ENCODE data around the gene TRIM54. TPM values are rescaled to one million over a fixed set of nuclear protein-coding genes. Genes with fewer than 3 reads are reported as not detected.

TRIM54 gene
- total RNA-seq, 2 experiments from 2014 or later: not detected

DNA sequence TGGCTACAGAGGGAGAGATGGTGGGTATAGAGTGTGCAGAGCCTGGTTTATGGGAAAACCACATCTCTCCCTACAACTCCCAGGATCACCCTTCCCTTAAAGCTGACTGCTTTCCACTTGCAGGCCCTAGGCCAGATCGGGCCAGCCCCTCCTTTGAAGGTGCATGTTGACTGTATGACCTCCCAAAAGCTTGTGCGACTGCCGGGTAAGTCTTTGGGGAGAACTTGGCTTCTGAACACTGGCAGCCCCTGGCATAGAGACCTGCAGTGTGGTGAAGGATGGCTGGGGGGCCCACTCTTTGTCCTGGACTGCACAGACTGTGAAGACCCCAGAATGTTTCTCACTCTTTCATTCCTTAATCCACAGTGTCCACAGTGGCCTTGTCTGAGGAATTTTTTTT is 45.6 kb upstream of the TRIM54 start:
- H3K27ac Mint-ChIP-seq: no peak overlapping the region
- H3K4me3 ChIP-seq (ENCODE audit: low read length): no peak overlapping the region
- intact Hi-C loops (cut with DNase I, micrococcal nuclease): no loop called here
- no peaks in the 10 kb centered on the region for H3K9me3 ChIP-seq (ENCODE audit: control insufficient read depth in 1 of 2, insufficient read depth in 1 of 2, low read length in 2 of 2)
- H3K4me1 Mint-ChIP-seq (ENCODE audit: low read depth): no peaks in the 10 kb centered on the region
- H3K9me3 Mint-ChIP-seq: no peaks in the 10 kb centered on the region
- no peak for TF ChIP-seq CTCF (IDR thresholded peaks at IDR 0.05)
- H3K36me3 ChIP-seq (ENCODE audit: insufficient read depth, low read length): peaks cover 91% of the 10 kb centered on the region
- no peak overlapping the region for H3K4me3 Mint-ChIP-seq
- H3K27me3 ChIP-seq (ENCODE audit: control insufficient read depth in 1 of 2, insufficient read depth in 2 of 2, low read length in 2 of 2): no peaks in the 10 kb centered on the region
- H3K4me1 ChIP-seq (ENCODE audit: insufficient read depth, low read length): peaks cover 1% of the 10 kb centered on the region
- no peaks in the 10 kb centered on the region for H3K27me3 Mint-ChIP-seq
- DNase-seq (no peak), ATAC-seq (ENCODE audit: poor library complexity) (no peak)
- H3K36me3 Mint-ChIP-seq (ENCODE audit: low read depth): peaks cover 94% of the 10 kb centered on the region
- ChIA-PET POLR2A (interaction anchor here (1.6 kb wide), 1 partner anchor 24 kb away, joined by 3 read pairs; the partner anchor contains the start of gene SLC5A6), CTCF (no interaction called here)
- H3K27ac ChIP-seq (ENCODE audit: low read depth in 1 of 2, low read length in 2 of 2): no peak overlapping the region

GRCh38 chr2:27237341-27237945 is 44.8 kb upstream of the TRIM54 start:
- H3K27me3 Mint-ChIP-seq: no peaks in the 10 kb centered on the region
- POLR2A ChIA-PET: interaction anchor here (1.6 kb wide), 1 partner anchor 25 kb away, joined by 3 read pairs; the partner anchor contains the start of gene SLC5A6
- ATAC-seq (ENCODE audit: poor library complexity) (no peak), DNase-seq (no peak)
- no peak overlapping the region for H3K4me3 ChIP-seq (ENCODE audit: low read length)
- H3K9me3 Mint-ChIP-seq: no peaks in the 10 kb centered on the region
- no peaks in the 10 kb centered on the region for H3K9me3 ChIP-seq (ENCODE audit: control insufficient read depth in 1 of 2, insufficient read depth in 1 of 2, low read length in 2 of 2)
- no peaks in the 10 kb centered on the region for H3K27me3 ChIP-seq (ENCODE audit: control insufficient read depth in 1 of 2, insufficient read depth in 2 of 2, low read length in 2 of 2)
- peaks cover 91% of the 10 kb centered on the region for H3K36me3 ChIP-seq (ENCODE audit: insufficient read depth, low read length)
- no peak overlapping the region for H3K27ac ChIP-seq (ENCODE audit: low read depth in 1 of 2, low read length in 2 of 2)
- CTCF ChIA-PET: no interaction called here
- peaks cover 9% of the 10 kb centered on the region for H3K4me1 ChIP-seq (ENCODE audit: insufficient read depth, low read length)
- no peak overlapping the region for H3K27ac Mint-ChIP-seq
- intact Hi-C loops (cut with DNase I, micrococcal nuclease): no loop called here
- TF ChIP-seq CTCF (IDR thresholded peaks at IDR 0.05): no peak
- H3K36me3 Mint-ChIP-seq (ENCODE audit: low read depth): peaks cover 93% of the 10 kb centered on the region
- H3K4me3 Mint-ChIP-seq: no peak overlapping the region
- H3K4me1 Mint-ChIP-seq (ENCODE audit: low read depth): peaks cover 4% of the 10 kb centered on the region

GRCh38 chr2:27238976-27239375 is 43.3 kb upstream of the TRIM54 start:
- intact Hi-C loops (cut with DNase I, micrococcal nuclease): no loop called here
- CTCF ChIA-PET: no interaction called here
- Mint-ChIP-seq H3K9me3 (no peaks in the 10 kb centered on the region), H3K27ac (no peak overlapping the region), H3K4me3 (no peak overlapping the region), H3K27me3 (no peaks in the 10 kb centered on the region), H3K4me1 (ENCODE audit: low read depth) (peaks cover 4% of the 10 kb centered on the region), H3K36me3 (ENCODE audit: low read depth) (peaks cover 92% of the 10 kb centered on the region)
- H3K36me3 ChIP-seq (ENCODE audit: insufficient read depth, low read length): peaks cover 91% of the 10 kb centered on the region
- H3K27ac ChIP-seq (ENCODE audit: low read depth in 1 of 2, low read length in 2 of 2): no peak overlapping the region
- POLR2A ChIA-PET: no interaction called here
- no peaks in the 10 kb centered on the region for H3K27me3 ChIP-seq (ENCODE audit: control insufficient read depth in 1 of 2, insufficient read depth in 2 of 2, low read length in 2 of 2)
- DNase-seq: no peak
- no peaks in the 10 kb centered on the region for H3K9me3 ChIP-seq (ENCODE audit: control insufficient read depth in 1 of 2, insufficient read depth in 1 of 2, low read length in 2 of 2)
- TF ChIP-seq CTCF (IDR thresholded peaks at IDR 0.05): no peak
- no peak overlapping the region for H3K4me3 ChIP-seq (ENCODE audit: low read length)
- peaks cover 10% of the 10 kb centered on the region for H3K4me1 ChIP-seq (ENCODE audit: insufficient read depth, low read length)
- no peak for ATAC-seq (ENCODE audit: poor library complexity)
